ENCODE results near the gene HHATL.

HHATL gene

DNA sequence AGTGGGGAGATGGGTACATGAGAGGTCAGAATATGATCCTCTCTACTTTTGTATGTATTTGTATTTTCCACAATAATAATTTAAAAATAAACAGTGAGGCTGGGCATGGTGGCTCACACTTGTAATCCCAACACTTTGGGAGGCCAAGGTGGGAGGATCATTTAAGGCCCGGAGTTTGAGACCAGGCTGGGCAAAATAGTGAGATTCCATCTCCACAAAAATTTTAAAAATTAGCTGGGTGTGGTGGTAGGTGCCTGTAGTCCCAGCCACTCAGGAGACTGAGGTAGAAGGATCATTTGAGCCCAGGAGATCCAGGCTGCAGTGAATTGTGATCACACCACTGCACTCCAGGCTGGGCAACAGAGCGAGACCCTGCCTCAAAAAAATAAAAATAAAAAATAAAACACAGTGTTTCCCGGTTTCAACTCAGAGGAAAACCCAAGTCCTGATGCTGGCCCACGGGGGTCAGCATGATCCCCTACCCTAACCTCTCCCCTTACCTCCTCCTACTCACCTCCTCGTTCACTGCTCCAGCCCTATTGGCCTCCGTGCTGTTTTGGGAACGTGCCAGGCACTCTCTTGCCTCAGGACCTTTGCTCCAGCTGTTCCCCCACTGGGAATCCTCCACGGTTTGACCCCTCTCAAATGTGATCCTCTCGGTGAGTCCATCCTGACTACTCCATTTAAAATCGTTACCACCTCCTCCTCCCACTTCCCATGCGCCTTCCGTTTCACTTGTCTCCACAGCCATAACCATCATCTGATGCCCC, 20.1 kb downstream of the HHATL start:
- DNase-seq, result no peak

DNA sequence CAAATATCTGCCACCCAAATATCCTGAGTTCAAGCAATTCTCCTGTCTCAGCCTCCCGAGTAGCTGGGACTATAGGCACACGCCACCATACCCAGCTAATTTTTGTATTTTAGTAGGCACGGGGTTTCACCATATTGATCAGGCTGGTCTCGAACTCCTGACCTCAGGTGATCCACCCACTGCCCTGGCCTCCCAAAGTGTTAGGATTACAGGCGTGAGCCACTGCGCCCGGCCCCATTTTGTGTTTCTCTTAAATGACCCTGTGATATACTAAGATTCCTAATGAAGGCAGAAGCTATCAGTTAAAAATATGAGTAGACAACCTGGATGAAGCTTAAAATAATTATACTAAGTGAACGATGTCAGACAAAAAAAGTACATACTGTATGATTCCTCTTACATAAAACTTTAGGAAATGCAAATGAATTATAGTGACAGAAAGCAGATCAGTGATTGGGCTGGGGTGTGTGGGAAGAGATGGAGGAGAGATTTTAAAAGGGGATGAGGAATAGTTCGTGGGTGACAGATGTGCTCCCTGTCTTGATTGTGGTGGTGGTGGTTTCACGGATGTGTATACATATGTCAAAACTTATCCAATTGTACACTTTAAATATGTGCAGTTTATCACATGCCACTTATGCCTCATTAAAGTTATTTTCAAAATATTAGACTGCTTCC, 21.1 kb downstream of the HHATL start:
- no peak for DNase-seq

DNA sequence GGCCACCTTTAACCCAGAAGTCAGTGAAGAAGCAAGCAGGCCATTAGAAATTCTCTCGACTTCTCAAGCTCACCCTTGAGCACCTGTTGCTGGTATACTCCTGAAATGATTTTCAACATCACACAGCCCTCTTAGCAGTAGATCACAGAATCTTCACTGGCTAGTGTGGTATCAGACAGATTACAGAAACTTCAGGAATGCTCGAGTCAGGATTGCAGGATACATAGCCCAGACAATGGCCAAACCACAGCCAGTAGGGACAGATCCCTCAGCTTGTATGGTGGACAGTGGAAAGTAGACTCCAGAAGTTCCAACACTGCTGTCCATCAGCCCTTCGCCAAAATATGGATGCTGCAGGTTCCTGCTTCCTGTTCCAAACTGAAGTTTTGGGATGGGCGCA, 21.8 kb downstream of the HHATL start:
- DNase-seq, result peak; percentile 48

DNA sequence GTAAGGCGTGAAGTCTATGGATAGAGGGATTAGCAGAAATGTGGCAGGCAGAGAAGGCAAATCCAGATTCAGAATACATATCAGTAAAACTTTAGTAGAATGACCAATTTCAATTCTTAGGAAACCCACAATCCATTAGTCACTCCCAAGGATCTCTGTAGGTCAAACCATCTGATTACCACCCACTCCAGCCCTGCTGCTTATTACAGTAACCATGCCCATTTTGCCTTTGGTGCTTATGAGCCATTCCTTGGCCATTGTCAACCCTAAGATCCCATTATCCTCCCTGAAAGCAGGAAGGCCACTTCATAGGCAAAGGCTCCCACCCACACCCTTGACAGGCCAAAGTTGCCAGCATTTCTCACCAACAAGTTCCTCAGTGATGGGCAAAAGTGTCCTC, 22.3 kb downstream of the HHATL start:
- DNase-seq, result peak; percentile 72

DNA sequence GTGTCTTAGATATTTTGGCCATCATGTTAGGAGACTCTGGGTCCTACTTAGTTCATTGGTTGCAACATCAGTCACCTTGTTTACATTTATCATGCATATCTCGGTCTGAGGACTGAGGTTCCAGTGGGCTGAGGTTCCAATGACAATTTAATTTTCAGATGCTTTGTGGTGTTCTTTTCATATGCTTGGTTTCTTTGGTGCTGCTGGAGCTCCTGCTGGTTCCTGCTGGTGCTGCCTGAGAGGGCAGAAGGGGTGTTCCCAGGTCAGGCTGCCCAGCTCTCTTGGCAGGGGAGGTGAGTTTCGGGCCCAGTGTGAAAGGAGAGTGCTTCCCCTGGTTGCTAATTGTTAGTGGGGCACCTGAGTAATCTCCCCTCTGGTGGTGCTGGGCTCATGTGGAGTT, 24.2 kb downstream of the HHATL start:
- no peak for DNase-seq

DNA sequence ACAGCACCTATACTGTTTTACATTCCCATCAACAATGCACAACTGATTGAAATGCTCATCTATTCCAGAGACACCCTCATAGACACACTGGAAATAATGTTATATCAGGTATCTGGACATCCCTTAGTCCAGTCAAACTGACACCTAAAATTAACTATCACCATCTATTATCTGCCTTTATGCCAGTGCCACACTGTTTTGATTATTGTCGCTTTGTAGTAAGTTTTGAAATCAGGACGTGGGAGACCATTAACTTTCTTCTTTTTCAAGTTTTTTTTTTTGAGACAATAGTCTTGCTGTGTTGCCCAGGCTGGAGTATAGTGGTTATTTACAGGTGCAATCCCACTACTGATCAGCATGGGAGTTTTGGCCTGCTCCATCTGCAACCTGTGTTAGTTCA, 26.7 kb downstream of the HHATL start:
- no peak for DNase-seq

DNA sequence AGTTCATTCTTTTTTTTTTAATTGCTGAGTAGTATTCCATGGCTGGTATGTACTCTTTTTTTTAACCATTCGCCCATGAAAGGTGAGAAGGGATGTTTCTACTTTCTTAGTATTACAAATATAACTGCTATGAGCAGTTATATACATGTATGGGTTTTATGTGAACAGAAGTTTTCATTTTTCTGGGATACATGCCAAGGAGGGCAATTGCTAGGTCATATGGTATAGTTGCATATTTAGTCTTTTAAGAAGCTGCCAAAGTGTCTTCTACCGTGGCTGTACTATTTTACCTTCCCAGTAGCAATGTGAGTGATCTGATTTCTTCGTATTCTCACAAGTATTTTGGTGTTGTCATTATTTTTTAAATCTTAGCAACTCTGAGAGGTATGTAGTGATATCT, 28.5 kb downstream of the HHATL start:
- DNase-seq, result peak; percentile 22

DNA sequence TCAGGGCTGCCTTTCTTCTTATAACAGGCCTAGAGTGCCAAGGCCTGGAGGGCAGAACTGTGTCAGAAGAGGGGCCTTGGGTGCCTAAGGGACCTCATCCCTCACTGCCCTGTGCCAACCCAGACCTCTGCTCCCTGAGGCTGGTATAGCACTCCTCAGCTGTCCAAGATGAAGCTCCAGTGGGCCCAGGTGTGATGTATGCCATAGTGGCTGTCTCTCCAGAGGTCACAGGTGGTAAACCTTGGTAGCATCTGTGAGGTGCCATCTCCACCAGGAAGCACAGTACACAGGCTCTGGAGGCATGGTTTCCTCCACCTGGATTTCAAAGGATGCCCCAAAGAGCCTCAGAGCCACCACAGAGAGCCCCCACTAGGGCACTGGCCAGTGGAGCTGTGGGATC, 29.5 kb downstream of the HHATL start:
- no peak for DNase-seq

DNA sequence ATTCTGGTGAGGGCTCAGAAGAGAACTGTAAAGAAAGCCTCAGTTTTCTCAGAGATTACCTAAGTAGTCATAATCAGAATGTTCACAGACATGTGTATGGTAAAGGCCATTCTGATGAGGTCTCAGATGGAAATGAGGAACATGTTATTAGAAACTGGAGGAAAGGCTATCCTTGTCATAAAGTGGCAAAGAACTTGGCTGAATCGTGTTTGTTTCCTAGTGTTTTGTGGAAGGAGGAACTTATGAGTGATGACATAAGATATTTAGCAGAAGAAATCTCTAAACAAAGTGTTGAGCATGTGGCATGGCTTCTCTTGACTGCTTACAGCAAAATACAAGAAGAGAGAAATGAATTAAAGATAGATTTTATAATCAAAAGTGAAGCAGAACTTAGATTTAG, 30.1 kb downstream of the HHATL start:
- DNase-seq, result no peak

DNA sequence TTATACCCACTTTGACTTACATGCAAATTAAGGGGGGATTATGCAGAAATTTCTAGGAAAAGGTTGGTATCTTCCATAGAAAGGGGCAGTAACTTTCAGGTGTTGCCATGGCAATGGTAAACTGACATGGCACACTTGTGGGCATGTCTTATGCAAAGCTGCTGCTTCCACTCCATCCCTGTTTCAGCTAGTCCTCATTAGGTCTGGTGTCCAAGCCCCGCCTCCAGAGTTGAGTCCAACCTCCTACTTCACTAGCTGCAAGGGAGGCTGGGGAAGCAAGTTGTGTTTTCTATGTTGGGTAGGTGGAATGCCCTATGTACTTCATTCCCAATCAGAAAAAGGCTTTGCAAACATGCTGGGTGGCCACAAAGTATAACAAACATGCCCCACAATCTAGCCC, 31.9 kb downstream of the HHATL start:
- no peak for DNase-seq

DNA sequence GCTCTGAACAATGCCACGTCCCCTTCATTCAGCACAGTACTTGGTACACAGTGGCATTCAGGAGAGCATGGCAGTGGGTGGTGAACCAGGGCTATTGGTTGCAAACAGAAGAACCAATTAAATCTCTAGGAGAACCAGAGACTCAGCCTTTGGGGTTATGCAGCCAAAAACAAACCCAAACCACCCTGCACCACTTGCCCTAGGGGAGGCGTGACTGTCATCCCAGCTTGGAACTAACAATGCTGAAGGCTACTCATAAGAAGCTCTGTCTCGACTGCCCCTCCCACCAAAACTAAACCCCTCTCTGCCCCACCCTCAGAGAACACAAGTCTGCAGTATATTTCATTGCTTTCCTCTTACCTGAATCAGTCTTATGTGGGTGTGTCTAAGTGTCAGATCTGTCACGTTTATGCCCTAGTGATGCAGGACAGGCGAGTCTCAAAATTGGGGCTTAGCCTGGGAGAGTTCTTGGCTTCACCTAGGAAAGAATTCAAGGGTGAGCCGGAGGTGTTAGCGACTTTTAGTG, 32.5 kb downstream of the HHATL start:
- no peak for DNase-seq

DNA sequence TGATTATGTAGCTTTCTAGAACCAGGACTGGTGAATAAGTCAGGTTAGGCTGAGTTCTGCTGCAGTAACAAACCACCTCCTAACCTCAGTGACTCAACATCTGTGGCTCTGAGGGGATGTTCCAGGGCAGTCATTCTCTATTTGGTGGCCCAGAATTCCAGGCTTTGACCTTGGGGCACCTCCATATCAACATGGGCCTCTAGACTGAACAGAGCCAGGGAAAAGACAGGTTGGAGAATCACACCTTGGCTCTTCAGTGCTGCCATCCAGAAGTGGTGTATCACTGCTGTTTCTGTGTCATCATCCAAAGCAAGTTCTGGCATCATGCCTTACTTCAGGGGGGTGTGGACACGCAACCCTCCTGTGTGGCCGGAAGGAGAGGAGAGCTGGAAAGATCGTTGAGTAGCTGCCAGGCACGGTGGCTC, 33.8 kb downstream of the HHATL start:
- peak; percentile 30 for DNase-seq

DNA sequence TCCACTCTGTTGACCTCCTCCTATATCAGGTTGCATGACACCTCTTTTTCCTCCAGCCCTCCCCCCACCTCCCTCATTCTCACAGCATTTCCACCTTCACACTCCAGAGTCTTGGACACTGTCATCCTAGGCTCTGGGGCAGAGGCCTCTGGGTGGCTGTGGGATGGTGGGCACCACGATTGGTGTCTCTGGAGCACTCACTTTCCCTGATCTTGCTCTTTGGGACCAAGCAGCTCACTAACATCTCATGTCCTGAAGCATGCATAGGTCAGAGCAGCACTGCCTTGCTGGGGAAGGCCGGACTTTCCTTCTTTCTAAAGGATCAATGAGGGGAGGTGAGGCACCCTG, 34.2 kb downstream of the HHATL start:
- DNase-seq, result no peak

DNA sequence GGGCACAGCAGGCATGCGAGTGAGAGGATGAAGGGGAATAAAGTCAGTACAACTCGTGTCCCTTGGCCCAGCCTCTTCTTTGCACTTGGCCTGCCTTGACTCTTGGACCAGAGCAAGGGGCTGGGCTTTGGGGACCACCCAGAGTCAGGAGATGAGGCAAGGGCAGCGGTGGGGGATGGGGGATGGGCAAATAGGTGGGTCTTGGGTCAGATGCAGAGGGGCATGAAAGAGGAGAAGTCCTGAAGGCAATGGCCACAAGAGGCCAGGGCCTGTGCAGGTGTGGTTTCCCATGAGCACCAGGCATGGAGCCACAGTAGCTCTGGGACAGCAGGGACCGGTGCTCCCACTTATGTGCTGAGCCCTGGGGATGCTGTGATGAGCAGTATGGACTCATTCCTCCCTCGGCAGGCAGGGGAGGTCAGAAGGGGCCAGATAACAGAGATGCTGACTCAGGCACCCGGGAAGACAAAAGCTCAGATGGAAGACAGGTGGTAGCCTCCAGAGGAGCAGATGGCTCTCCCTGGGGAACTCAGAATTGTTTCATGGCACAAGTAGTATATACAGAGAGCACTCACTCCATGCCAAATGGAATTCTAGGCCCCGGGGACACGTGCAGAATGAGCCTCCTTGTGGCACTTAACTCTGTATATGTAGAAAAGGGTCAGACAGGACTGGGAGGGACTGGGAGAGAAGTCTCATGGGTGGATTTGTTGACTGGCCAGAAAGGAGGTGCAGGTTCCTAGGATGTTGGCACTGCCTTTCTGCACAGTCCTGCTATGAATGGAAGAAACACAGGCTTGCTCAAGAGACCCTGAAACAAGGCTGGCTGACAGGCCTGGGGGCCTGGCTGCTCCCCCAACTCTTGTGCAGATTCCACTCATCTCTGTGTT, 34.8 kb downstream of the HHATL start:
- DNase-seq, result no peak

DNA sequence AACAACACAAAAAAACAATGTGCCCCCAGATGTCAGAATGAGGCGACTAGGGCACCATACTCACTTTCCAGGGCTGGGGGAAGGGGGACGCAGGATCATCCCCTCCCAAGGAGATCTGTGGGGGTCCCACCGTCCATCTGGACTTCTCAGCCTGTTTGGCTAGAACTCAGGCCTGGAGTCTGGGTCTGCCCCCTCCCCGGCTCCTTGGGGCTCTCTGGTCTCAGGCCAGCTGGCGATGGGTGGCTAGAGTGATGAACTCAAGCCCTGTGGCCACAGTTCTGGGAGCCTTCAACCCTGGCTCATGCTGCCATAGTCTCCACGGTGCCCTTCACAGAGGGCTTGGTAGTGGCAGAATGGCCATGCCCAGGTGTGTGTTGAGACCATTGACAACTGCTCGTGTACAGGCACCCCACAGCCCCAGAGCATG, 35.5 kb downstream of the HHATL start:
- DNase-seq, result no peak

DNA sequence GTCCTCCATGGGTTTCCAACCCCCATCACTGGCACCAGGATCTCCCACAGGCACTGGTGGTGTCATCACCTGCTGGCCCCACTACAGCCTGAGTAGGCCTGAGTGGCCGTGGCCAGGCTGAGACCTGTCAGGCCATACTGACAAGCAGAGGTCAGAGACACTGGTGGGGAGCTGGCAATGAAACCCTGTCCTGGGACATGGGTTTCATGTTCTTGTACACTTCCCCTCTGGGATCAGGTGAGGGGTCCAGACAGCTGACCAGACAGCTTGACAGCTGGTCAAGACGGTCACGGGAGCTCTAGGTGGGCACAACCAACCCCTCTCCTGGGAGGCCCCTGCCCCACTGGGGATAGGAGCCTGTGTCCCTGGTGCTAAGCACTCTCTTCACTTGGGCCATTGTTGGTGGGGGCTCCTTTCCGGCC, 36.0 kb downstream of the HHATL start:
- DNase-seq, result no peak

DNA sequence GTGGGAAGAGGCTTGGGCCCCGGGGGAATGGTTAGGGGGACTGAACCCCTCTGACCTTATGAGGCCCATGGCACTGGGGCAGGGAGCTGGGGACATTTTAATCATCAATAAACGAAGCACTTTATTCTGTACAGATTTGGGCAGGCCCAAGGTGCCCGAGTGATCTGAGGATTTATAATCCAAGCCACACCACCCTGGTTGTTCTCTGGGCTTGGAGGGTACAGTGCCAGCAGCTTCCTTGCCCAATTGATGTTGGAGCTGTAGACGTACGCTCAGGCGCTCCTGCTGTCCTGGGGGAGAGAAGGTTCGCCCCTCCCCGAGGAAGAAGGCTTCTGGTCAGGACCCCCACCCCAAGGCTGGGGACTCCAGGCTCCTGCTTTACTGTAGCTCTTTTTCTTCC, 36.6 kb downstream of the HHATL start:
- no peak for DNase-seq

DNA sequence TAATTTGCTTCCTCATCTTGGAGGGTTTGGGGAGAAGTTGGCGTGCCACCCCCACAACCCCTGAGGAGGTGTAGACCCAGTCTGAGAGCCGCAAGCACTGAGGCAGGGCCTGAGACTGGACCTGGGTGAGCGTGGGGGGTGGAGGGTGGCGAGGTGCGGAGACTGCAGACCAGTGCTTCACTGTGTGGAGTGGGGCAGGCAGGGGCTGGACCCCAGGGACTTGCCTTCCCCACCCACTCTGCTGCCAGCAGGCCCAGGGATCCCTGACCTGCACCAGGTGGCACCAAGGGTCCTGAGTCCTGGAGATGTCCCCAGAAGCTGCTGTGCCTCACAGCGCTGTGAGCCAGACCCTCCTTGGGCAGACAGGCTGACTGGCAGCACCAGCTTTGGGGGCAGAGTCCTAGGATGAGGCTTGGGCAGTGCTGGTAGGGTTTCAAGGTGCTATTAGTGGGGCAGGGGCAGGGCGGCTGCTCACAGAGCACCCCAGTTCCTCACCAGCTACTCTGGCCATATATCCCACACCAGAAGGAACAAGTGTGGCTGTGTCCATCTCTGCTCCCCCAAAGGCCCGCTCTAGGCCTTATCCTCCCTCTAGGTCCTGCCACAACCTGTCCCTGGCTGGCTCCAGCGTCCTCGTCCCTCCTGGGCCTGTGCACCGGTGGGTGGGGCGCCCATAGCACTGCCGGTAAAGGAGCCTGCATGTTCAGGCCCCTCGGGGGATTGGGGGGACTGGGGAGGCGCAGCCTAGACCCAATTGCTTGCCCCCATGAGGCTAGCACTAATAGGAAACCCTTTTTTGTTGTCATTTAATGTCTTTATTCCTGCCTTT, 37.3 kb downstream of the HHATL start:
- DNase-seq, result no peak

DNA sequence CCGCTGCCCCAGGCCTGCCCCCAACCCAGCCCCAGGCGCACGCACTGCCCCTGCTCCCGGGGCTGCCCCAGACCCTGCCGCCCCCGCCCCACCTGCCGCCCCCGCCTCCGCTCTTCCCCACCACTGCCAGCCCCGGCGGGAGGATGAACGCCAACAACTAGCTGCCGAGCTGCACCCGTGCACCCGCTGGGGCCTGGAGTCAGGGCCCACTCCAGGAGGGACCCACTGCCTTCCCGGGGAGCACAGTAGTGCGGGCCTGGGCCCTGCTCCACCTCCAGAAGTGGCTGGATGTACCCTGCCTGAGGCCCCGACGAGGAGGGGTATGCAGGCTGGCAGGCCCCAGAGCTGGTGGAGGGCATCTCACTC, 38.2 kb downstream of the HHATL start:
- no peak for DNase-seq

DNA sequence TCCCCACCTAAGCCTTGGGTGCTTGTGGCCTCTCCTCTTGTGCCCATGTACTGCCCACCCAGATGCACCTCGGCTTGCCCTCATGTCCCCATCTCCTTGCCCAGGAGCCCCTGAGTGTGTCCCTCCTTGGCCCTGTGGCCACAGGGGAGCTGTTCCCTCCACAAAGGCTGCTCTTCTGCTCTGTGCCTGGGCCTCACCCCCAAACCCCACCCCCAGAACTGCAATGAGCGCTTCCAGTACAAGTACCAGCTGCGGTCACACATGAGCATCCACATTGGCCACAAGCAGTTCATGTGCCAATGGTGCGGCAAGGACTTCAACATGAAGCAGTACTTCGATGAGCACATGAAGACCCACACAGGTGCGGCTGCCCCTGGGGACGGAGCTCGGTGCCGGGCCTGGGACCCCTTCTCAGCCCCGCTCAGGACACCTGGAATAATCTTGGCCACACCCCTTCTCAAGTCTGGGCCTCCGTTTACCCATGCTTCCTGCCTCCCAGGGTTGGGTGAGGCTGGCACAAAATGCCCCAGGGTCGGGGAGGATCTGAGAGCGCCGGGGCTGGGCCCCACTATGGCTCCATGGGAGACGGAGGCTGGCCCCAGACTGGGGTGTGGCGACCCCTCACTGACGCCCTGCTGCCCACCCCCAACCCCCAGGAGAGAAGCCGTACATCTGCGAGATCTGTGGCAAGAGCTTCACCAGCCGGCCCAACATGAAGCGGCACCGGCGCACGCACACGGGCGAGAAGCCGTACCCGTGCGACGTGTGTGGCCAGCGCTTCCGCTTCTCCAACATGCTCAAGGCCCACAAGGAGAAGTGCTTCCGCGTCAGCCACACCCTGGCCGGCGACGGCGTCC, 38.8 kb downstream of the HHATL start:
- no peak for DNase-seq

DNA sequence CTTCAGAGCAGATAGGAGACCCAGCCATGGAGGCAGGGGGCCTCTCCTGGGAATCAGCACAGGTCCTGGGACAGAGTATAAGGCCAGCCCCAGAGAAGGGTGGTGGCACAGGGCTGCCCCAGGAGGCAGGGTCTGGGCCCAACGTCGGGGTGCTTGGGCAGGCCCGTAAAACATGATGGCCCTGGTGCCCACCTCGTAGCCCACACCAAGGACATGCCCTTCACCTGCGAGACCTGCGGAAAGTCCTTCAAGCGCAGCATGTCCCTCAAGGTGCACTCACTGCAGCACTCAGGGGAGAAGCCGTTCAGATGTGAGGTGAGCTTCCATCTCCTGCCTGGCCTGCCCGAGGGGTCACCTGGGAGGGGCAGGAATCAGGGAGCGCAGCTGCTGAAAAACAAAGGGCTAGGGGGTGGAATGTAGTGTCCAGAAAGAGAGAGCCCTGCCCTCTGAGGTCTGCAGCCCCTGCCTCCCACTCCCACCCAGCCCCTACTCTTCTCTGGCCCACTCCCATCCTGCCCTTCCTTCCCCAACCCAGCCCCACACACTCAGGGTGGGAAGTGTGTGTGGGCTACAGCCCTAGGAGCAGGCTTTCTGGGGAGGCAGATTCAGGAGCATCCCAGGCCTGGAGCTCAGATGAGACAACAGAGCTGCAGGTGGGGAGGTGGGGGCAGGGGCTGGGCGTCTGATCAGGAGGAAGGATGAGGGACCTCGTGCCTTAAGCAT, 39.6 kb downstream of the HHATL start:
- no peak for DNase-seq

Measured in HCEC 1CT (cell line).